Lower leg skin (tissue), 3 donors: ENCODE measurements around the gene IFT52.
"Not testable (repeated sequence)": the region's sequence is repeated elsewhere in the genome, so short reads cannot be mapped to it uniquely, and the experiment has no call there.

Source experiments
- CTCF ChIP-seq, 3 donors: fragments of 450-650 bp; IDR thresholded peaks; one replicate each; pipeline ENCODE4 v1.5.1; 2016; ENCODE audit warnings: antibody characterized with exemption in 3 of 3, mild to moderate bottlenecking in 3 of 3, moderate library complexity in 2 of 3
- POLR2A ChIP-seq, 2 donors: fragments of 450-650 bp; IDR thresholded peaks; one replicate each; pipeline ENCODE4 v1.6.1; 2016 to 2017; ENCODE audit warnings: antibody characterized with exemption in 2 of 2, mild to moderate bottlenecking in 1 of 2, moderate library complexity in 1 of 2

- TF ChIP-seq CTCF, POLR2A (IDR thresholded peaks at IDR 0.05): not testable (repeated sequence)
Measured at GRCh38 chr20:43651650-43652184, 61.0 kb downstream of the IFT52 start.
